HEK293 (cell line): Measurements from ENCODE around the gene MACC1.

ENCODE experiments used
- CTCF ChIA-PET: fragments of 350-600 bp; formaldehyde crosslinking; extraction: SDS; loops from one replicate; lab custom pipeline; 2021; ENCODE audit warnings: antibody characterized with exemption; lab: Yijun Ruan, JAX
- POLR2A ChIA-PET: fragments of 300-600 bp; formaldehyde crosslinking; extraction: SDS; loops from one replicate; lab custom pipeline; 2020; ENCODE audit warnings: antibody characterized with exemption, inconsistent platforms; lab: Yijun Ruan, JAX
- H3K27ac ChIP-seq: fragments of 200-500 bp; sonication (Bioruptor generic); 2 replicates; pipeline ENCODE4 v1.5.1; 2014; ENCODE audit warnings: low read depth, low read length, control low read depth, inconsistent platforms; ENCODE audit errors: extremely low read depth
- H3K36me3 ChIP-seq, 2 experiments: fragments of 200-500 bp in 1 of 2; sonication (Bioruptor generic) in 1 of 2; 1 replicate in 1 of 2; 2 replicates in 1 of 2; pipeline ENCODE4 v1.5.1; 2014 to 2017; ENCODE audit warnings: inconsistent platforms in 2 of 2, low read length in 2 of 2; ENCODE audit not compliant: control insufficient read depth in 2 of 2, insufficient read depth in 1 of 2
- H3K4me1 ChIP-seq: fragments of 200-500 bp; sonication (Bioruptor generic); 2 replicates; pipeline ENCODE4 v1.5.1; 2014; ENCODE audit warnings: mild to moderate bottlenecking, low read length, inconsistent platforms; ENCODE audit not compliant: control insufficient read depth, insufficient read depth
- H3K4me3 ChIP-seq: 2 replicates; pipeline ENCODE4 v1.5.1; 2011; ENCODE audit warnings: low read depth, mild to moderate bottlenecking, control low read depth, low read length, moderate library complexity
- H3K9me3 ChIP-seq: fragments of 200-500 bp; sonication (Bioruptor generic); 2 replicates; pipeline ENCODE4 v1.5.1; 2014; ENCODE audit warnings: low read depth, low read length, inconsistent platforms; ENCODE audit not compliant: control insufficient read depth, insufficient read depth
- BCL11A ChIP-seq: fragments of 450-650 bp; formaldehyde crosslinking; IDR thresholded peaks from 2 replicates; pipeline ENCODE4 v1.5.1; 2016; ENCODE audit warnings: low read depth, missing biosample characterization, missing genetic modification characterization
- GLIS2 ChIP-seq: fragments of 450-650 bp; formaldehyde crosslinking; IDR thresholded peaks from 2 replicates; pipeline ENCODE4 v1.5.1; 2016; ENCODE audit warnings: missing biosample characterization, missing genetic modification characterization
- HOXD13 ChIP-seq: sonication (generic); formaldehyde crosslinking; IDR thresholded peaks from 2 replicates; pipeline ENCODE4 v1.8.0; 2022; ENCODE audit warnings: missing genetic modification reagents, borderline replicate concordance
- KLF1 ChIP-seq: fragments of 450-650 bp; formaldehyde crosslinking; IDR thresholded peaks from 2 replicates; pipeline ENCODE4 v1.5.1; 2016; ENCODE audit warnings: missing biosample characterization, missing genetic modification characterization
- OVOL3 ChIP-seq: fragments of 450-650 bp; formaldehyde crosslinking; IDR thresholded peaks from 2 replicates; pipeline ENCODE4 v1.5.1; 2016; ENCODE audit warnings: missing biosample characterization, missing genetic modification characterization
- SP2 ChIP-seq: fragments of 450-650 bp; formaldehyde crosslinking; IDR thresholded peaks from 2 replicates; pipeline ENCODE4 v1.5.1; 2016; ENCODE audit warnings: missing biosample characterization, missing genetic modification characterization
- TCF7L2 ChIP-seq: IDR thresholded peaks from 2 replicates; pipeline ENCODE4 v1.6.1; 2011; ENCODE audit warnings: low read depth, mild to moderate bottlenecking, inconsistent platforms, low read length, moderate library complexity, borderline replicate concordance
- TRIM28 ChIP-seq: IDR thresholded peaks from 2 replicates; pipeline ENCODE4 v1.6.1; 2011; ENCODE audit warnings: low read length, control low read depth, borderline replicate concordance
- WT1 ChIP-seq: fragments of 450-650 bp; formaldehyde crosslinking; IDR thresholded peaks from 2 replicates; pipeline ENCODE4 v1.5.1; 2016; ENCODE audit warnings: missing biosample characterization, missing genetic modification characterization
- ZBTB17 ChIP-seq: fragments of 450-650 bp; formaldehyde crosslinking; IDR thresholded peaks from 2 replicates; pipeline ENCODE4 v1.5.1; 2016; ENCODE audit warnings: missing biosample characterization, missing genetic modification characterization
- ZBTB8A ChIP-seq: fragments of 450-650 bp; formaldehyde crosslinking; IDR thresholded peaks from 2 replicates; pipeline ENCODE4 v1.5.1; 2016; ENCODE audit warnings: missing biosample characterization, missing genetic modification characterization
- ZFHX2 ChIP-seq: fragments of 450-650 bp; formaldehyde crosslinking; conservative IDR thresholded peaks from 2 replicates; pipeline ENCODE4 v1.5.1; 2016; ENCODE audit warnings: missing biosample characterization, missing genetic modification characterization
- ZFP3 ChIP-seq: fragments of 450-650 bp; formaldehyde crosslinking; IDR thresholded peaks from 2 replicates; pipeline ENCODE4 v1.5.1; 2016; ENCODE audit warnings: low read depth, missing biosample characterization, missing genetic modification characterization
- ZFP41 ChIP-seq: fragments of 450-650 bp; formaldehyde crosslinking; IDR thresholded peaks from 2 replicates; pipeline ENCODE4 v1.5.1; 2016; ENCODE audit warnings: missing biosample characterization, missing genetic modification characterization, borderline replicate concordance
- ZFP69B ChIP-seq: fragments of 450-650 bp; formaldehyde crosslinking; IDR thresholded peaks from 2 replicates; pipeline ENCODE4 v1.5.1; 2016; ENCODE audit warnings: missing biosample characterization, missing genetic modification characterization
- ZNF114 ChIP-seq: fragments of 450-650 bp; formaldehyde crosslinking; IDR thresholded peaks from 2 replicates; pipeline ENCODE4 v1.5.0; 2017; ENCODE audit warnings: missing biosample characterization, missing genetic modification characterization
- ZNF132 ChIP-seq: fragments of 450-650 bp; formaldehyde crosslinking; IDR thresholded peaks from 2 replicates; pipeline ENCODE4 v1.5.1; 2017; ENCODE audit warnings: missing biosample characterization, missing genetic modification characterization, borderline replicate concordance
- ZNF223 ChIP-seq: fragments of 450-650 bp; formaldehyde crosslinking; IDR thresholded peaks from 2 replicates; pipeline ENCODE4 v1.5.1; 2016; ENCODE audit warnings: missing biosample characterization, missing genetic modification characterization
- ZNF24 ChIP-seq: fragments of 450-650 bp; formaldehyde crosslinking; IDR thresholded peaks from 2 replicates; pipeline ENCODE4 v1.5.1; 2016; ENCODE audit warnings: missing biosample characterization, missing genetic modification characterization
- ZNF302 ChIP-seq: fragments of 450-650 bp; formaldehyde crosslinking; IDR thresholded peaks from 2 replicates; pipeline ENCODE4 v1.5.1; 2016; ENCODE audit warnings: missing biosample characterization, missing genetic modification characterization, low read depth
- ZNF48 ChIP-seq: fragments of 450-650 bp; formaldehyde crosslinking; IDR thresholded peaks from 2 replicates; pipeline ENCODE4 v1.5.1; 2016; ENCODE audit warnings: missing biosample characterization, missing genetic modification characterization
- ZNF555 ChIP-seq: fragments of 450-650 bp; formaldehyde crosslinking; conservative IDR thresholded peaks from 2 replicates; pipeline ENCODE4 v1.5.1; 2017; ENCODE audit warnings: missing biosample characterization, mild to moderate bottlenecking, missing genetic modification characterization, inconsistent platforms
- ZNF561 ChIP-seq: fragments of 450-650 bp; IDR thresholded peaks from 2 replicates; pipeline ENCODE4 v1.5.1; 2018; ENCODE audit warnings: missing biosample characterization, missing genetic modification characterization, borderline replicate concordance
- ZNF629 ChIP-seq: fragments of 450-650 bp; formaldehyde crosslinking; IDR thresholded peaks from 2 replicates; pipeline ENCODE4 v1.5.1; 2017; ENCODE audit warnings: missing biosample characterization, missing genetic modification characterization
- ZSCAN16 ChIP-seq: fragments of 450-650 bp; formaldehyde crosslinking; IDR thresholded peaks from 2 replicates; pipeline ENCODE4 v1.5.1; 2016; ENCODE audit warnings: missing biosample characterization, missing genetic modification characterization
- TF ChIP-seq, protein P1 (sequence below): fragments of 450-650 bp; formaldehyde crosslinking; IDR thresholded peaks from 2 replicates; pipeline ENCODE4 v1.5.1; 2017; ENCODE audit warnings: missing biosample characterization, missing genetic modification characterization
- TF ChIP-seq, protein P2 (sequence below): fragments of 450-650 bp; formaldehyde crosslinking; IDR thresholded peaks from 2 replicates; pipeline ENCODE4 v1.5.1; 2017; ENCODE audit warnings: missing biosample characterization, missing genetic modification characterization
- TF ChIP-seq, protein P3 (sequence below): fragments of 450-650 bp; formaldehyde crosslinking; IDR thresholded peaks from 2 replicates; pipeline ENCODE4 v1.5.1; 2016; ENCODE audit warnings: missing biosample characterization, missing genetic modification characterization

The MACC1 gene

GRCh38 chr7:20151708-20152456 is 65.3 kb downstream of the MACC1 start:
- H3K9me3 ChIP-seq: no peaks in the 10 kb centered on the region
- CTCF ChIA-PET: interaction anchor here (0.6 kb wide), 1 partner anchor 14 kb away, joined by 5 read pairs; no protein-coding TSS in a partner anchor
- H3K27ac ChIP-seq: no peak overlapping the region
- H3K36me3 ChIP-seq: no peaks in the 10 kb centered on the region
- no peak for TF ChIP-seq SP2 (tag by site-specific recombination)
- TF ChIP-seq, protein P1, sequence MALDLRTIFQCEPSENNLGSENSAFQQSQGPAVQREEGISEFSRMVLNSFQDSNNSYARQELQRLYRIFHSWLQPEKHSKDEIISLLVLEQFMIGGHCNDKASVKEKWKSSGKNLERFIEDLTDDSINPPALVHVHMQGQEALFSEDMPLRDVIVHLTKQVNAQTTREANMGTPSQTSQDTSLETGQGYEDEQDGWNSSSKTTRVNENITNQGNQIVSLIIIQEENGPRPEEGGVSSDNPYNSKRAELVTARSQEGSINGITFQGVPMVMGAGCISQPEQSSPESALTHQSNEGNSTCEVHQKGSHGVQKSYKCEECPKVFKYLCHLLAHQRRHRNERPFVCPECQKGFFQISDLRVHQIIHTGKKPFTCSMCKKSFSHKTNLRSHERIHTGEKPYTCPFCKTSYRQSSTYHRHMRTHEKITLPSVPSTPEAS: 0 out of 2 replicates have a peak, but pooled peaks have one; percentile 8
- no peak overlapping the region for H3K4me3 ChIP-seq
- 0 out of 2 replicates have a peak, but pooled peaks cover 3% of the 10 kb centered on the region for H3K4me1 ChIP-seq
- POLR2A ChIA-PET: no interaction called here

- H3K4me3 ChIP-seq: no peak overlapping the region
- H3K27ac ChIP-seq: no peak overlapping the region
- no peaks in the 10 kb centered on the region for H3K36me3 ChIP-seq
- no peaks in the 10 kb centered on the region for H3K9me3 ChIP-seq
- ChIA-PET POLR2A (no interaction called here), CTCF (no interaction called here)
- TF ChIP-seq ZNF114 (tag by site-specific recombination): no peak
- no peak for TF ChIP-seq ZFP41 (tag by site-specific recombination)
- no peak for TF ChIP-seq OVOL3 (tag by site-specific recombination)
- no peak for TF ChIP-seq ZFP3 (tag by site-specific recombination)
- TF ChIP-seq TRIM28: no peak
- no peak for TF ChIP-seq ZSCAN16 (tag by site-specific recombination)
- TF ChIP-seq WT1 (tag by site-specific recombination): no peak
- TF ChIP-seq, protein P2, sequence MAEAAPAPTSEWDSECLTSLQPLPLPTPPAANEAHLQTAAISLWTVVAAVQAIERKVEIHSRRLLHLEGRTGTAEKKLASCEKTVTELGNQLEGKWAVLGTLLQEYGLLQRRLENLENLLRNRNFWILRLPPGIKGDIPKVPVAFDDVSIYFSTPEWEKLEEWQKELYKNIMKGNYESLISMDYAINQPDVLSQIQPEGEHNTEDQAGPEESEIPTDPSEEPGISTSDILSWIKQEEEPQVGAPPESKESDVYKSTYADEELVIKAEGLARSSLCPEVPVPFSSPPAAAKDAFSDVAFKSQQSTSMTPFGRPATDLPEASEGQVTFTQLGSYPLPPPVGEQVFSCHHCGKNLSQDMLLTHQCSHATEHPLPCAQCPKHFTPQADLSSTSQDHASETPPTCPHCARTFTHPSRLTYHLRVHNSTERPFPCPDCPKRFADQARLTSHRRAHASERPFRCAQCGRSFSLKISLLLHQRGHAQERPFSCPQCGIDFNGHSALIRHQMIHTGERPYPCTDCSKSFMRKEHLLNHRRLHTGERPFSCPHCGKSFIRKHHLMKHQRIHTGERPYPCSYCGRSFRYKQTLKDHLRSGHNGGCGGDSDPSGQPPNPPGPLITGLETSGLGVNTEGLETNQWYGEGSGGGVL: no peak
- TF ChIP-seq ZNF561 (tag by site-specific recombination): no peak
- no peak for TF ChIP-seq ZFHX2
- no peak for TF ChIP-seq SP2 (tag by site-specific recombination)
- no peak for TF ChIP-seq BCL11A (tag by site-specific recombination)
- no peak for TF ChIP-seq ZBTB8A (tag by site-specific recombination)
- H3K4me1 ChIP-seq: no peaks in the 10 kb centered on the region
These were observed 70.7 kb downstream of the MACC1 start for GRCh38 chr7:20146451-20146850.

DNA sequence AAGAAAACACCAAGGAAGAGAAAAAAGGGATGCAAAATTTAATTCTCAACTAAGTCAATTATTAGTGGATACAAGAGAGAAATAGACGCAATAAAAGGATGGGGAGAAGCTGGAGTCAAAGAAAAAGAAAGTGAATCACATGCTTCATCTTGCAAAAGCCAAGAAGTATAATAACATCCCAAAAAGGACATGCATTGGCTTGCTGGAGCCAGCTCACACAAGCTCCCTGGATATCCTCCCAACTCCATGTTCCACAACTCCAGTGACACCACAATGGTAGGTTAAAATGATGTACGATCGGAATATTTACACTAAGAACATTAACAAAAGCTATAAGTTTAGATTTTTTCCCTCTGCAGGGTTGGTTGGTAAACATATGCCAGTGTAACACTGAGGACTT is 72.4 kb downstream of the MACC1 start:
- Histone ChIP-seq H3K27ac (no peak overlapping the region), H3K4me1 (no peaks in the 10 kb centered on the region), H3K4me3 (no peak overlapping the region), H3K9me3 (no peaks in the 10 kb centered on the region), H3K36me3 (no peaks in the 10 kb centered on the region)
- CTCF ChIA-PET: interaction anchor here (0.7 to 1.3 kb wide), 2 partner anchors 26 to 29 kb away, joined by 3 to 4 read pairs; no protein-coding TSS in a partner anchor
- POLR2A ChIA-PET: no interaction called here
- TF ChIP-seq ZFP69B (tag by site-specific recombination): no peak
- no peak for TF ChIP-seq GLIS2
- TF ChIP-seq ZNF132 (tag by site-specific recombination): no peak
- TF ChIP-seq ZNF555 (tag by site-specific recombination): no peak
- TF ChIP-seq, protein P3, sequence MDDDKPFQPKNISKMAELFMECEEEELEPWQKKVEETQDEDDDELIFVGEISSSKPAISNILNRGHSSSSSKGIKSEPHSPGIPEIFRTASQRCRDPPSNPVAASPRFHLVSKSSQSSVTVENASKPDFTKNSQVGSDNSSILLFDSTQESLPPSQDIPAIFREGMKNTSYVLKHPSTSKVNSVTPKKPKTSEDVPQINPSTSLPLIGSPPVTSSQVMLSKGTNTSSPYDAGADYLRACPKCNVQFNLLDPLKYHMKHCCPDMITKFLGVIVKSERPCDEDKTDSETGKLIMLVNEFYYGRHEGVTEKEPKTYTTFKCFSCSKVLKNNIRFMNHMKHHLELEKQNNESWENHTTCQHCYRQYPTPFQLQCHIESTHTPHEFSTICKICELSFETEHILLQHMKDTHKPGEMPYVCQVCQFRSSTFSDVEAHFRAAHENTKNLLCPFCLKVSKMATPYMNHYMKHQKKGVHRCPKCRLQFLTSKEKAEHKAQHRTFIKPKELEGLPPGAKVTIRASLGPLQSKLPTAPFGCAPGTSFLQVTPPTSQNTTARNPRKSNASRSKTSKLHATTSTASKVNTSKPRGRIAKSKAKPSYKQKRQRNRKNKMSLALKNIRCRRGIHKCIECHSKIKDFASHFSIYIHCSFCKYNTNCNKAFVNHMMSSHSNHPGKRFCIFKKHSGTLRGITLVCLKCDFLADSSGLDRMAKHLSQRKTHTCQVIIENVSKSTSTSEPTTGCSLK (tag by site-specific recombination): no peak
- no peak for TF ChIP-seq ZNF629 (tag by site-specific recombination)
- no peak for TF ChIP-seq ZNF24
- TF ChIP-seq HOXD13: no peak
- TF ChIP-seq KLF1 (tag by site-specific recombination): no peak
- no peak for TF ChIP-seq OVOL3 (tag by site-specific recombination)
- no peak for TF ChIP-seq ZNF48 (tag by site-specific recombination)
- no peak for TF ChIP-seq TCF7L2
- TF ChIP-seq ZNF223 (tag by site-specific recombination): no peak
- no peak for TF ChIP-seq ZBTB17 (tag by site-specific recombination)
- TF ChIP-seq ZNF302: no peak
- TF ChIP-seq ZSCAN16 (tag by site-specific recombination): no peak
